Measurements from ENCODE around the gene DUSP15.

GRCh38 chr20:31817461-31817860, 52.9 kb downstream of the DUSP15 start:
- no peak for TF ChIP-seq CTCF (IDR thresholded peaks at IDR 0.05; ENCODE audit: insufficient read depth, low read length)
- no peak for TF ChIP-seq POLR2AphosphoS5 (IDR thresholded peaks at IDR 0.05; ENCODE audit: low read depth)
- no peak for TF ChIP-seq REST (IDR thresholded peaks at IDR 0.05; ENCODE audit: insufficient replicate concordance, low read depth)
- no peak for TF ChIP-seq SPI1 (IDR thresholded peaks at IDR 0.05; ENCODE audit: borderline replicate concordance, low read depth)
- TF ChIP-seq GABPA (IDR thresholded peaks at IDR 0.05; ENCODE audit: low read depth) = no peak

Measured in HL-60 (cell line).